ENCODE data around the gene CTNNA2. TPM values are rescaled to one million over a fixed set of nuclear protein-coding genes. Genes with fewer than 3 reads are reported as not detected.

CTNNA2 gene
- total and polyA plus RNA-seq, 4 donors, result 0.01 to 0.37 TPM; not detected in 2

- Histone ChIP-seq H3K36me3 (ENCODE audit: control insufficient read depth in 4 of 4, insufficient read depth in 4 of 4, low read length in 4 of 4) (no peaks in the 10 kb centered on the region), H3K27ac (ENCODE audit: low read depth in 1 of 2, low read length in 1 of 2) (no peak overlapping the region), H3K4me1 (ENCODE audit: control insufficient read depth in 5 of 5, insufficient read depth in 5 of 5, low read length in 5 of 5) (peaks cover 0 to 4% (median 0%) of the 10 kb centered on the region in 5 donors), H3K9ac (ENCODE audit: insufficient read depth in 1 of 2, low read length in 2 of 2) (no peak overlapping the region), H3K27me3 (ENCODE audit: control insufficient read depth in 3 of 3, insufficient read depth in 3 of 3, low read length in 2 of 3) (peaks cover 0 to 7% (median 0%) of the 10 kb centered on the region in 3 donors), H3K4me3 (no peak overlapping the region), H3K9me3 (ENCODE audit: control insufficient read depth in 4 of 4, insufficient read depth in 3 of 4, low read length in 3 of 4) (peaks cover 0 to 2% (median 0%) of the 10 kb centered on the region in 4 donors)
- no peak for ATAC-seq (ENCODE audit: insufficient read depth, low FRiP score)
- WGBS, 2 donors, result 23 to 27% methylated on average over 4 of the region's 4 CpGs
- no peak for TF ChIP-seq CTCF (IDR thresholded peaks at IDR 0.05; ENCODE audit: control extremely low read depth, extremely low read depth)
- DNase-seq, result no peak
Measured at GRCh38 chr2:79513711-79514110, 860 bp downstream of the CTNNA2 start.

GRCh38 chr2:79529636-79530035 lies 16.8 kb downstream of the CTNNA2 start:
- peaks cover 0 to 4% (median 0%) of the 10 kb centered on the region in 3 donors for H3K27me3 ChIP-seq (ENCODE audit: control insufficient read depth in 3 of 3, insufficient read depth in 3 of 3, low read length in 2 of 3)
- H3K4me1 ChIP-seq (ENCODE audit: control insufficient read depth in 5 of 5, insufficient read depth in 5 of 5, low read length in 5 of 5), result no peaks in the 10 kb centered on the region
- DNase-seq, result no peak

GRCh38 chr2:79530443-79530842 lies 17.6 kb downstream of the CTNNA2 start:
- ATAC-seq (ENCODE audit: insufficient read depth, low FRiP score) (no peak), DNase-seq (peak in 2 of 3 donors; percentile 1 to 20)
- Histone ChIP-seq H3K27me3 (ENCODE audit: control insufficient read depth in 3 of 3, insufficient read depth in 3 of 3, low read length in 2 of 3) (peaks cover 0 to 4% (median 0%) of the 10 kb centered on the region in 3 donors), H3K27ac (ENCODE audit: low read depth in 1 of 2, low read length in 1 of 2) (no peak overlapping the region), H3K4me3 (no peak overlapping the region), H3K36me3 (ENCODE audit: control insufficient read depth in 4 of 4, insufficient read depth in 4 of 4, low read length in 4 of 4) (no peaks in the 10 kb centered on the region), H3K4me1 (ENCODE audit: control insufficient read depth in 5 of 5, insufficient read depth in 5 of 5, low read length in 5 of 5) (no peaks in the 10 kb centered on the region), H3K9ac (ENCODE audit: insufficient read depth in 1 of 2, low read length in 2 of 2) (no peak overlapping the region), H3K9me3 (ENCODE audit: control insufficient read depth in 4 of 4, insufficient read depth in 3 of 4, low read length in 3 of 4) (peaks cover 0 to 3% (median 0%) of the 10 kb centered on the region in 4 donors)
- no peak for TF ChIP-seq CTCF (IDR thresholded peaks at IDR 0.05; ENCODE audit: control extremely low read depth, extremely low read depth)
- 9% methylated on average over 1 of the region's 1 CpG for WGBS, 2 donors

More at GRCh38 chr2:79529636-79530035, 16.8 kb downstream of the CTNNA2 start:
- Histone ChIP-seq H3K4me3 (no peak overlapping the region), H3K9me3 (ENCODE audit: control insufficient read depth in 4 of 4, insufficient read depth in 3 of 4, low read length in 3 of 4) (peaks cover 0 to 3% (median 0%) of the 10 kb centered on the region in 4 donors), H3K27ac (ENCODE audit: low read depth in 1 of 2, low read length in 1 of 2) (no peak overlapping the region), H3K36me3 (ENCODE audit: control insufficient read depth in 4 of 4, insufficient read depth in 4 of 4, low read length in 4 of 4) (no peaks in the 10 kb centered on the region), H3K9ac (ENCODE audit: insufficient read depth in 1 of 2, low read length in 2 of 2) (no peak overlapping the region)
- 69 to 71% methylated on average over 3 of the region's 3 CpGs for WGBS, 2 donors
- no peak for ATAC-seq (ENCODE audit: insufficient read depth, low FRiP score)
- TF ChIP-seq CTCF (IDR thresholded peaks at IDR 0.05; ENCODE audit: control extremely low read depth, extremely low read depth), result no peak

- Histone ChIP-seq H3K4me1 (ENCODE audit: control insufficient read depth in 5 of 5, insufficient read depth in 5 of 5, low read length in 5 of 5) (no peaks in the 10 kb centered on the region), H3K27ac (ENCODE audit: low read depth in 1 of 2, low read length in 1 of 2) (no peak overlapping the region), H3K9ac (ENCODE audit: insufficient read depth in 1 of 2, low read length in 2 of 2) (no peak overlapping the region), H3K9me3 (ENCODE audit: control insufficient read depth in 4 of 4, insufficient read depth in 3 of 4, low read length in 3 of 4) (peaks cover 0 to 25% (median 7%) of the 10 kb centered on the region in 4 donors), H3K4me3 (no peak overlapping the region), H3K36me3 (ENCODE audit: control insufficient read depth in 4 of 4, insufficient read depth in 4 of 4, low read length in 4 of 4) (no peaks in the 10 kb centered on the region), H3K27me3 (ENCODE audit: control insufficient read depth in 3 of 3, insufficient read depth in 3 of 3, low read length in 2 of 3) (no peaks in the 10 kb centered on the region)
- no peak for TF ChIP-seq CTCF (IDR thresholded peaks at IDR 0.05; ENCODE audit: control extremely low read depth, extremely low read depth)
- 72 to 83% methylated on average over 2 of the region's 2 CpGs for WGBS, 2 donors
- DNase-seq, result no peak
- no peak for ATAC-seq (ENCODE audit: insufficient read depth, low FRiP score)
Measured at GRCh38 chr2:79547568-79547967, 34.7 kb downstream of the CTNNA2 start.
